ENCODE measurements around the gene MT1E.
"Not testable (repeated sequence)": the region's sequence is repeated elsewhere in the genome, so short reads cannot be mapped to it uniquely, and the experiment has no call there.

Gene MT1E

GRCh38 chr16:56649271-56649670 lies 23.7 kb downstream of the MT1E start:
- DNase-seq: no peak

GRCh38 chr16:56649820-56650219 lies 24.2 kb downstream of the MT1E start:
- no peak for DNase-seq

GRCh38 chr16:56651586-56651985 lies 26.0 kb downstream of the MT1E start, which contains the start of gene MT1B:
Gene MT1B (plus strand): TSS chr16:56651886. CDS start chr16:56651954, 68 bp downstream.
- DNase-seq: no peak

GRCh38 chr16:56652600-56652999 lies 27.0 kb downstream of the MT1E start:
- no peak for DNase-seq

GRCh38 chr16:56653218-56653617 lies 27.6 kb downstream of the MT1E start:
- DNase-seq: no peak

- peak; percentile 41 for DNase-seq
These were observed 32.2 kb downstream of the MT1E start, which contains the start of gene MT1F for GRCh38 chr16:56657555-56658326. Gene MT1F (plus strand): TSS chr16:56657959. CDS start chr16:56658059, 100 bp downstream.

- no peak for DNase-seq
These were observed 32.8 kb downstream of the MT1E start for GRCh38 chr16:56658327-56658875.

- DNase-seq: no peak
These were observed 37.1 kb downstream of the MT1E start for GRCh38 chr16:56662357-56663354.

- DNase-seq: no peak
These were observed 38.9 kb downstream of the MT1E start for GRCh38 chr16:56664506-56664905.

- not testable (repeated sequence) for DNase-seq
These were observed 40.0 kb downstream of the MT1E start for GRCh38 chr16:56665286-56666261.

- DNase-seq: no peak
These were observed 42.3 kb downstream of the MT1E start, which contains the start of gene MT1G for GRCh38 chr16:56667581-56668571. Gene MT1G (minus strand): TSS chr16:56668065. CDS start chr16:56667993, 72 bp downstream.

- no peak for DNase-seq
These were observed 43.6 kb downstream of the MT1E start, which contains the start of gene MT1H for GRCh38 chr16:56669005-56669839. Gene MT1H (plus strand): TSS chr16:56669814. CDS start chr16:56669885, 71 bp downstream.

- no peak for DNase-seq
These were observed 44.4 kb downstream of the MT1E start for GRCh38 chr16:56669840-56670619.

- DNase-seq: no peak
These were observed 45.0 kb downstream of the MT1E start for GRCh38 chr16:56670620-56670934.

GRCh38 chr16:56671691-56672090 lies 46.1 kb downstream of the MT1E start:
- not testable (repeated sequence) for DNase-seq

GRCh38 chr16:56672171-56672570 lies 46.6 kb downstream of the MT1E start:
- DNase-seq: not testable (repeated sequence)

- DNase-seq: no peak
These were observed 47.4 kb downstream of the MT1E start for GRCh38 chr16:56672761-56673536.

- no peak for DNase-seq
These were observed 48.3 kb downstream of the MT1E start for GRCh38 chr16:56673921-56674320.
